GM12878 (cell line): ENCODE results near the gene MEIOB.

Experiments used
- BCL3 ChIP-seq: IDR thresholded peaks from 2 replicates; pipeline ENCODE4 v1.6.1; 2011; ENCODE audit warnings: borderline replicate concordance, low read depth, mild to moderate bottlenecking, moderate library complexity, low read length; ENCODE audit not compliant: insufficient read depth, poor library complexity, severe bottlenecking
- BRCA1 ChIP-seq: IDR thresholded peaks from 2 replicates; pipeline ENCODE4 v1.6.1; 2011; ENCODE audit warnings: low read depth, low read length, improper control_type of control experiment
- CEBPB ChIP-seq, 2 experiments: fragments of 150-350 bp in 1 of 2; IDR thresholded peaks; 2 replicates each; pipeline ENCODE4 v1.6.1; 2012 to 2014; ENCODE audit warnings: low read depth in 2 of 2, low read length in 2 of 2, borderline replicate concordance in 1 of 2, inconsistent platforms in 1 of 2
- EGR1 ChIP-seq, 2 experiments: IDR thresholded peaks; 1 replicate in 1 of 2; 2 replicates in 1 of 2; pipeline ENCODE4 v1.6.1; 2011 to 2012; ENCODE audit warnings: low read depth in 2 of 2, low read length in 2 of 2, borderline replicate concordance in 1 of 2, mild to moderate bottlenecking in 1 of 2, moderate library complexity in 1 of 2
- POLR2AphosphoS2 ChIP-seq: IDR thresholded peaks from 2 replicates; pipeline ENCODE4 v1.6.1; 2011; ENCODE audit warnings: low read depth, mild to moderate bottlenecking, low read length, improper control_type of control experiment, moderate library complexity
- POLR2AphosphoS5 ChIP-seq: IDR thresholded peaks from 2 replicates; pipeline ENCODE4 v1.6.1; 2011; ENCODE audit warnings: mild to moderate bottlenecking, low read length, inconsistent platforms
- RFX5 ChIP-seq: IDR thresholded peaks from 2 replicates; pipeline ENCODE4 v1.6.1; 2011; ENCODE audit warnings: low read depth, low read length, improper control_type of control experiment
- SMAD1 ChIP-seq: fragments of 450-650 bp; IDR thresholded peaks from 2 replicates; pipeline ENCODE4 v1.6.1; 2018; ENCODE audit warnings: mild to moderate bottlenecking, low read depth; ENCODE audit not compliant: partially characterized antibody
- SREBF2 ChIP-seq: IDR thresholded peaks from 2 replicates; pipeline ENCODE4 v1.6.1; 2012; ENCODE audit warnings: mild to moderate bottlenecking, low read length
- TAF1 ChIP-seq: IDR thresholded peaks from 2 replicates; pipeline ENCODE4 v1.6.1; 2011; ENCODE audit warnings: mild to moderate bottlenecking, low read depth, low read length, borderline replicate concordance
- TF ChIP-seq, protein P1 (sequence below): IDR thresholded peaks from 2 replicates; pipeline ENCODE4 v1.6.1; 2011; ENCODE audit warnings: borderline replicate concordance, low read depth, mild to moderate bottlenecking, moderate library complexity, mixed read lengths, low read length; ENCODE audit not compliant: insufficient read depth; ENCODE audit errors: extremely low read length
- TF ChIP-seq, protein P2 (sequence below): fragments of 450-650 bp; IDR thresholded peaks from 2 replicates; pipeline ENCODE4 v1.6.1; 2017; ENCODE audit warnings: mild to moderate bottlenecking, moderate library complexity
- TF ChIP-seq, protein P3 (sequence below), 3 experiments: IDR thresholded peaks in 2 of 3; conservative IDR thresholded peaks in 1 of 3; 2 replicates each; pipeline ENCODE4 v1.5.1; 2011; ENCODE audit warnings: low read depth in 3 of 3, low read length in 3 of 3, mild to moderate bottlenecking in 3 of 3, control low read depth in 2 of 3, moderate library complexity in 2 of 3, inconsistent platforms in 1 of 3, mixed read lengths in 1 of 3; ENCODE audit not compliant: control insufficient read depth in 2 of 3, insufficient read depth in 1 of 3; ENCODE audit errors: extremely low read depth in 1 of 3

DNA sequence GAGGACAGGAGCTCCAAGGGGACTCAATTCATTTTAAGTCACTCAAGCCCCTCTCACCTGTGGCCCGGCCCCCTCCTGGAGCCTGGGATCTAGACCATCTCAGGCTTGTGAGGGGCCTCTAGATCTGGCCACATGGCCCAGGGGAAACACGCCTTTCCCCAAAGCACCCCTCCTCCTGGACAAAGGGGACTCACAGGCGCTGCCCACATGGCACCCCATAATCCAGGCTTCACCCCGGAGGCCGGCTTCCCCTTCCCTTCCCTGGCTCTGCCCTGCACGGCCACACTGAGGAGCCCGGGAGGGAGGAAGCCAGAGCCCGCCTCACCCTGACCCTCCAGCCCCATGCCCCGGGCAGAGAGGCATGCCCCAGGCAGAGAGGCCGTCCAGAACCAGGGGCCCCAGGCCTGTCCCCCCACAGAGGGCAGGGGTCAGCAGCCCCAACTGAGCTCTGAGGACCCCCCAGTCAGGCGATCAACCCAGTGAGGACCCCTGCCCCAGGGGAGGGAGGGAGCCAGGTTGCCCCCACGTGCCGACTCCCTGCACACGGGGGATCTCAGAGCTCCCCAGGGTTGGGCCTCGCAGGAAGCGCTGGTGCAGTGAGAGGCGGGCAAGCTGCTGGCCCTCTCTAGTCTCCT lies 35.4 kb upstream of the MEIOB start:
- TF ChIP-seq SREBF2 (no peak), RFX5 (no peak), SMAD1 (no peak), POLR2AphosphoS5 (no peak), EGR1 (IDR thresholded peaks at IDR 0.05; ENCODE audit: borderline replicate concordance in 1 of 2, low read depth in 2 of 2, low read length in 2 of 2) (no peak), POLR2AphosphoS2 (no peak), BCL3 (no peak), CEBPB (IDR thresholded peaks at IDR 0.05; ENCODE audit: borderline replicate concordance in 1 of 2, low read depth in 2 of 2, low read length in 2 of 2) (no peak), BRCA1 (no peak), TAF1 (no peak)
- TF ChIP-seq, protein P1, sequence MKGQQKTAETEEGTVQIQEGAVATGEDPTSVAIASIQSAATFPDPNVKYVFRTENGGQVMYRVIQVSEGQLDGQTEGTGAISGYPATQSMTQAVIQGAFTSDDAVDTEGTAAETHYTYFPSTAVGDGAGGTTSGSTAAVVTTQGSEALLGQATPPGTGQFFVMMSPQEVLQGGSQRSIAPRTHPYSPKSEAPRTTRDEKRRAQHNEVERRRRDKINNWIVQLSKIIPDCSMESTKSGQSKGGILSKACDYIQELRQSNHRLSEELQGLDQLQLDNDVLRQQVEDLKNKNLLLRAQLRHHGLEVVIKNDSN = no peak
- TF ChIP-seq, protein P2, sequence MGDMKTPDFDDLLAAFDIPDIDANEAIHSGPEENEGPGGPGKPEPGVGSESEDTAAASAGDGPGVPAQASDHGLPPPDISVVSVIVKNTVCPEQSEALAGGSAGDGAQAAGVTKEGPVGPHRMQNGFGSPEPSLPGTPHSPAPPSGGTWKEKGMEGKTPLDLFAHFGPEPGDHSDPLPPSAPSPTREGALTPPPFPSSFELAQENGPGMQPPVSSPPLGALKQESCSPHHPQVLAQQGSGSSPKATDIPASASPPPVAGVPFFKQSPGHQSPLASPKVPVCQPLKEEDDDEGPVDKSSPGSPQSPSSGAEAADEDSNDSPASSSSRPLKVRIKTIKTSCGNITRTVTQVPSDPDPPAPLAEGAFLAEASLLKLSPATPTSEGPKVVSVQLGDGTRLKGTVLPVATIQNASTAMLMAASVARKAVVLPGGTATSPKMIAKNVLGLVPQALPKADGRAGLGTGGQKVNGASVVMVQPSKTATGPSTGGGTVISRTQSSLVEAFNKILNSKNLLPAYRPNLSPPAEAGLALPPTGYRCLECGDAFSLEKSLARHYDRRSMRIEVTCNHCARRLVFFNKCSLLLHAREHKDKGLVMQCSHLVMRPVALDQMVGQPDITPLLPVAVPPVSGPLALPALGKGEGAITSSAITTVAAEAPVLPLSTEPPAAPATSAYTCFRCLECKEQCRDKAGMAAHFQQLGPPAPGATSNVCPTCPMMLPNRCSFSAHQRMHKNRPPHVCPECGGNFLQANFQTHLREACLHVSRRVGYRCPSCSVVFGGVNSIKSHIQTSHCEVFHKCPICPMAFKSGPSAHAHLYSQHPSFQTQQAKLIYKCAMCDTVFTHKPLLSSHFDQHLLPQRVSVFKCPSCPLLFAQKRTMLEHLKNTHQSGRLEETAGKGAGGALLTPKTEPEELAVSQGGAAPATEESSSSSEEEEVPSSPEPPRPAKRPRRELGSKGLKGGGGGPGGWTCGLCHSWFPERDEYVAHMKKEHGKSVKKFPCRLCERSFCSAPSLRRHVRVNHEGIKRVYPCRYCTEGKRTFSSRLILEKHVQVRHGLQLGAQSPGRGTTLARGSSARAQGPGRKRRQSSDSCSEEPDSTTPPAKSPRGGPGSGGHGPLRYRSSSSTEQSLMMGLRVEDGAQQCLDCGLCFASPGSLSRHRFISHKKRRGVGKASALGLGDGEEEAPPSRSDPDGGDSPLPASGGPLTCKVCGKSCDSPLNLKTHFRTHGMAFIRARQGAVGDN = no peak
- TF ChIP-seq, protein P3, sequence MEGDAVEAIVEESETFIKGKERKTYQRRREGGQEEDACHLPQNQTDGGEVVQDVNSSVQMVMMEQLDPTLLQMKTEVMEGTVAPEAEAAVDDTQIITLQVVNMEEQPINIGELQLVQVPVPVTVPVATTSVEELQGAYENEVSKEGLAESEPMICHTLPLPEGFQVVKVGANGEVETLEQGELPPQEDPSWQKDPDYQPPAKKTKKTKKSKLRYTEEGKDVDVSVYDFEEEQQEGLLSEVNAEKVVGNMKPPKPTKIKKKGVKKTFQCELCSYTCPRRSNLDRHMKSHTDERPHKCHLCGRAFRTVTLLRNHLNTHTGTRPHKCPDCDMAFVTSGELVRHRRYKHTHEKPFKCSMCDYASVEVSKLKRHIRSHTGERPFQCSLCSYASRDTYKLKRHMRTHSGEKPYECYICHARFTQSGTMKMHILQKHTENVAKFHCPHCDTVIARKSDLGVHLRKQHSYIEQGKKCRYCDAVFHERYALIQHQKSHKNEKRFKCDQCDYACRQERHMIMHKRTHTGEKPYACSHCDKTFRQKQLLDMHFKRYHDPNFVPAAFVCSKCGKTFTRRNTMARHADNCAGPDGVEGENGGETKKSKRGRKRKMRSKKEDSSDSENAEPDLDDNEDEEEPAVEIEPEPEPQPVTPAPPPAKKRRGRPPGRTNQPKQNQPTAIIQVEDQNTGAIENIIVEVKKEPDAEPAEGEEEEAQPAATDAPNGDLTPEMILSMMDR (IDR thresholded peaks at IDR 0.05 in 2 of 3, conservative IDR thresholded peaks at IDR 0.05 in 1 of 3; ENCODE audit: control insufficient read depth in 2 of 3, extremely low read depth in 1 of 3, insufficient read depth in 1 of 3, low read depth in 3 of 3, low read length in 3 of 3) = no peak
